NCI-H2081 treated with DMSO at 0.1 percent for 48 hours (cell line): ENCODE data around the gene BMP8A.

ENCODE experiments used
- DNase-seq: peaks from one replicate; lab custom pipeline; 2025; lab: John Stamatoyannopoulos, UW

Gene BMP8A

DNA sequence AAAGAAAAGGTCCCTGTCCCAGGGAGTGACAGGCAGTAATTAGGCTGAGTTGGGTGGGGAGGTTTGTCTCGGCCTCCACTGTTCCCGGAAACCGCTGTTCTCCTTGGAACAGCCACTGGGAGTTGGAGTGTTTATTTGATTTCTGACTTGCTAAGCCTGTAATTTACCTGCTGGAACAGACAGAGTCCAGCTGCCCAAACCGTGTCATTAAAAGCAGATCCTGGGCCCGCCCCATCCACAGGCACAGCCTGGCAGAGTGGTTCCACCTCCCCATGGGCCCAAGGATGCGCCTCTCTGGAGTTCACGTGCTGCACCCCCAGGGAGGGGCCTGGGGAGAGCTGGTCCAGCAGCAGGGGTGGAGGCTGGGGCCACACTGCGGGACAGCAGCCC, 35.7 kb downstream of the BMP8A start:
- peak; percentile 77 for DNase-seq

DNA sequence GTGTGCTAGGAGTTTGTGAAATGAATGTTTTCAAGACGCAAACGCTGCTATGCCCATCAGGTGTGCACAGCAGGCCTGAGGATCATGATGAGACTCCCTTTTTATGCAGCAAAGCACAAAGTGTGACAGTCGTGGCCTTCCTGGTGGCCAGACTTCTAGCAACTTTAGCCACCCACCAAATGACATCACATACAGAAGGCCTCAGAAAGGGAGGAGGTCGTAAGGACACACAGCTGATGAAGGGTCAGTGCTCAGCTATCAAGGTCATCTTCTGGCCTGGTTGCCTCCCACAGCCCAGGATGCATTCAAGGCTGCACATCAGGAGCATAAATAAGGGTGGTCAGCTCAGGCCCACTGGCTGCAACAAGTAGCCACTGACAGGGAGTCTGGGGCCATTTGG, 36.6 kb downstream of the BMP8A start:
- no peak for DNase-seq

- DNase-seq = no peak
These were observed 38.6 kb downstream of the BMP8A start for GRCh38 chr1:39529901-39530535.

DNA sequence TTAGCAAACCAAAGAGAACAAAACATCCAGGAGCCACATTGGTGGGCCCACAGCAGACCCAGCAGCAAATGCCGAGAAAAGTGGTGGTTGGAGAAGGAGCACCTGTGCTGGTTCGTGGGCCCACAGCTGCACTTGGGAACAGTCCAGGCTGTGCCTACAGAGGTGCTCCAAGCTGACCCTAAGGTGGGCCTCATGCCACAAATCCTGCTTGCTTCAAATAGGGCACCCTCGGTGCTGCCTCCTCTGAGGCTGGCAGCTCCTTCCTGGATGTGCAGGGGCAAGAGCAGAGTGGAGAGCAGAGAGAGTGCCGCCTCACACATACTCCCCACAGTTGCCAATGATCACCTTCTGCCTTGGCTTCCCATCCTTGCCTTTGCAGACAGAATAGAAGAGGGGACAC, 40.1 kb downstream of the BMP8A start:
- no peak for DNase-seq

DNA sequence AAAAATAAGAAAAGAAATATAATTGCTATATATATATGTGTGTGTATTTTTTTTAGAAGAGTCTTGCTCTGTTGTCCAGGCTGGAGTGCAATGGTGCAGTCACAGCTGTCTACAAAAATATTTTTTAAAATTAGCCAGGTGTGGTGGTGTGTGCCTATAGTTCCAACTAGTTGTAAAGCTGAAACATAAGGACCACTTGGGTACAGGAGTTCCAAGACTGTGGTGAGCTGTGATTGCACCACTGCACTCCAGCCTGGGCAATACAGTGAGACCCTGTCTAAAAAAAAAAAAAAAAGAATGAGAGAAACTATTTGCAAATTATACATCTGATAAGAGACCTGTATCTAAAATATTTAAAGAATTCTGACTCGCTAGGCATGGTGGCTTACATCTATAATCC, 42.0 kb downstream of the BMP8A start:
- no peak for DNase-seq

DNA sequence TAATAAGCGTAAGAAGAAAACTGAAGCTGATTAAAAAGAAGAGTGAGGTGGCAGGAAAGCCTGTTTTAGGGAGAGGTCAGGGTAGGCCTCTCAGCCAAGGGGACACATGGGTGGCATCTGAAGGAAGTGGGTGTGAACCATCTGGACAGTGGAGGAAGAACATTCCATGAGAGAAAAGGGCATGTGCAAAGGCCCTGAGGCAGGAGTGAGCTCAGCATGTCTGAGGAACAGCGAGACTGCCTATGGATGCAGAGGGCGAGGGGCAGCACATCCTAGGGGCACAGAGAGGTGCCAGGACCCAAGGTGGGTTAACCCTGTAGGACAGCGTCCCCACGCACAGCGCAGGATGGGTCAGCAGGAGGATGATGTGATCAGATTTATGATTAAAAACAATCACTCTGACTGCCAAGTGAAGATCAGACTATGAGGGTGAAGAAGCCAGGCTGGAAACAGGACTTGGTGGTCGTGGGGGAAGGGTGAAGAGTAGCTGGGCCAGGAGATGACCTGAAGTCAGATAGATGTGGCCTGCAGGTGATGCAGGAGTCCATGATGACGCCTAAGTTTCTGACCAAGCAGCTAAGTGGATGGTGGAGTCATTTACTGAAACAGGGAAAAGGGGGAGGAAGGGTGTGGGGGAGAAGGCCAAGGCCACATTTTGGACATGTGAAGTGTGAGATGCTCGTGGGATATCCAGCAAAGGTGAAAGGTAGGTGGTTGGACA, 47.3 kb downstream of the BMP8A start:
- DNase-seq = no peak

GRCh38 chr1:39539252-39539790, 47.9 kb downstream of the BMP8A start:
- peak; percentile 57 for DNase-seq

DNA sequence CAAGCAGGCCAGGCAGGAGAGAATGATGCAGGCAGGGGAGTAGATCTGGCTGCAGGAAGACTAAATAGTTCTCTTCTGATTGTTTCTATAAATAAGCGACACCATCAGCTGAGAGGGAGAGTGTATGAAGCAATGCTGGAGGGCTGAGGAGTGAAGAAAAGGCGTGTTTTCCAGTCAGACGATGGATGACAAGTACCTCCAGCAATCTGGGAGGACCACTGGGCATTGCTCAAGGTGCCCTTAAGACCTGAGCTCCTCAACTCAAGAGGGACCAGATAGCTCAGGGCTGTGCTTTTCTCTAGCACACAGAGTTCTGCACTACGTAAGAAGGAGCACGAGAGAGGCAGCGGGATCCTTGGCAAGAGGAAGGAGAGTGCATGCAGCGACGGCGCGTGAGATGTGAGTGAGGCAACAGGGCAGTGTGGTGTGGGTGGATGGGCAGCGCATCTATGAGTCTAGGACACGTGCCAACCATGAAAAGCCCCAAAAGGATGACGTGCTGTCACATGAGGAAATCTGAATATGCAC, 49.1 kb downstream of the BMP8A start:
- no peak for DNase-seq

DNA sequence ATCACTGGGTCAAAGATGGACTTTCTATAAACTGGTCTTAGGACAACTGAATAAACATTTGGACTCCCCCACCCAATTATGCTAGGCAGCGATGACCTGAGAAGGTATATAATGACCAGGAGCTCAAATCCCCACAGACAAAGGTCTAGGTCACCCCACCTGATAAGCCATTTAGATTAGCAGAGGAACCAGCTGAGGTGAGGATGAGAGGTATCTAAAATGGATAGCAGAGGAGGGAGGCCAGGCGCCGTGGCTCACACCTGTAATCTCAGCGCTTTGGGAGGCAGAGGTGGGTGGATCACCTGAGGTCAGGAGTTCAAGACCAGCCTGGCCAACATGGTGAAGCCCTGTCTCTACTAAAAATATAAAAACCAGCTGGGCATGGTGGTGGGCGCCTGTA, 51.5 kb downstream of the BMP8A start:
- no peak for DNase-seq

DNA sequence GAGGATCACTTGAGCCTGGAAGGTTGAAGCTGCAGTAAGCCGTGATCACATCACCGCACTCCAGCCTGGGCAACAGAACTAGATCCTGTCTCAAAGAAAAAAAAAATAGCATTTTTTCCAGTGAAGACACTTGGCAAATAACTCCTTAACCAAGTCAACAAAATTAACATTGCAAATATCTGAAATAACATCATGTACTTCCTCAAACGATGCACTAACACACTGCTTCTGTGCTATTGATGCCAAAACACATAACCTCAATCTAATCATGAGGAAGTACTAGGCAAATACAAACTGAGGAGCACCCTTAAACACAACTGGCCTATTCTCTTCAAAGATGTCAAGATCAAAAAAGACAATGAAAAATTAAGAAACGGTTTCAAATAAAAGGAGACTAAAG, 52.9 kb downstream of the BMP8A start:
- DNase-seq = no peak

GRCh38 chr1:39545531-39545930, 54.1 kb downstream of the BMP8A start:
- DNase-seq = no peak

DNA sequence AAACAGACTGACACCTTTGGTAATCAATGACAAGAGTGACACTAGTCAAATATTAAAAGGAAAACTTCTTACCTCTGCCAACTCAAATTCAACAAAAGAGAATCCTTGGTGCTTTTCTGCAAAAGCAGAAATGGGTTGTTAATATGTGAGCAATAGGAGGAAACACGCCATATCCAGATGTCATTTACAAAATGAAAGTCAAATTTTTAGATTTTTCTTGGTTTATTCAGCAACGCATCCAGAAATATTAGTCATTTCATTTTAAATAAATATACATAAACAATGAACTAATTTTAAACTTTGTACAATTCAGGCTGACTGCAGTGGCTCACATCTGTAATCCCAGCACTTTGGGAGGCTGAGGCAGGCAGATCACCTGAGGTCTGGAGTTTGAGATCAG, 62.8 kb downstream of the BMP8A start:
- no peak for DNase-seq

- no peak for DNase-seq
These were observed 69.8 kb downstream of the BMP8A start for GRCh38 chr1:39561279-39561678.

- no peak for DNase-seq
These were observed 71.5 kb downstream of the BMP8A start for GRCh38 chr1:39562886-39563285.

DNA sequence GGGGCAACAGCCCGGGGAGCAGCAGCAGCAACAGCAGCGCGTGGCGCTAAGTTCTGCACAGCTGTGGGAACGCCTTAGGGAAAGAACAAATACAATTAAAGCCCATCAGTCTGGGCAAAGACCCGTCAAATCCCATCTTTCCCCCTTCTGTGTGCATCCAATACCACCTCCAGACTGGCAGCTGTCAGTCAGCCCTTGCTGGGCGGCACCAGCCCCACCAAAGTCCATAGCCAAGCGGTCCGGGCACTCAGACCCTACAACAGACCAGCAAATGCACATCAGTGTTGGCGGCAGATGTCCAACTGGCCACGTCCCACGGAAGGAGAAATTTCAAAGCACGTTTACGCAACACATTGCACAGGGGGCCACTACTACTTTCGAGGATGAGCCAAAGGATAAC, 72.2 kb downstream of the BMP8A start:
- no peak for DNase-seq

DNA sequence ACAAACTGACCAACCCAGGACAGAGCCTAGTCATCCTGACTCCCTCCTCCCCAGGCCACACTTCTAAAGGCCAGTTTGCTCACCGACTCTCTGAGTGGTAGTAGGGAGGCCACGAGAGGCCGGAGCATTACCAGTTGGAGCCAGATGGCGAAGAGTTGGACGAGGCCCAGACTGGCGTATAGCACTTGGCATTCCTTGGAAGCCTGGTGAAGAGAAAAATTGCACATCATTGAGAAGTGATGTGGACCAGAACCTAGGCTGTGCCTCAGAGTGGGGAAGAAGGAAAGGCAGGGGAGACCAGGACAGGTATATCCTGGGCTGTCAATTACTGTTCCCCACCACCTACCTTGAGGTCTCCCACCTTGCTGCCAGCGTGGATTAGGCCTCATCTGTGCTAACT, 72.9 kb downstream of the BMP8A start:
- DNase-seq = no peak

GRCh38 chr1:39564941-39565340, 73.5 kb downstream of the BMP8A start:
- no peak for DNase-seq

- DNase-seq = no peak
These were observed 75.2 kb downstream of the BMP8A start for GRCh38 chr1:39566441-39567137.

GRCh38 chr1:39567302-39567701, 75.9 kb downstream of the BMP8A start:
- DNase-seq = no peak

- no peak for DNase-seq
These were observed 76.8 kb downstream of the BMP8A start for GRCh38 chr1:39568208-39568607.

- DNase-seq = no peak
These were observed 77.6 kb downstream of the BMP8A start for GRCh38 chr1:39569034-39569433.

DNA sequence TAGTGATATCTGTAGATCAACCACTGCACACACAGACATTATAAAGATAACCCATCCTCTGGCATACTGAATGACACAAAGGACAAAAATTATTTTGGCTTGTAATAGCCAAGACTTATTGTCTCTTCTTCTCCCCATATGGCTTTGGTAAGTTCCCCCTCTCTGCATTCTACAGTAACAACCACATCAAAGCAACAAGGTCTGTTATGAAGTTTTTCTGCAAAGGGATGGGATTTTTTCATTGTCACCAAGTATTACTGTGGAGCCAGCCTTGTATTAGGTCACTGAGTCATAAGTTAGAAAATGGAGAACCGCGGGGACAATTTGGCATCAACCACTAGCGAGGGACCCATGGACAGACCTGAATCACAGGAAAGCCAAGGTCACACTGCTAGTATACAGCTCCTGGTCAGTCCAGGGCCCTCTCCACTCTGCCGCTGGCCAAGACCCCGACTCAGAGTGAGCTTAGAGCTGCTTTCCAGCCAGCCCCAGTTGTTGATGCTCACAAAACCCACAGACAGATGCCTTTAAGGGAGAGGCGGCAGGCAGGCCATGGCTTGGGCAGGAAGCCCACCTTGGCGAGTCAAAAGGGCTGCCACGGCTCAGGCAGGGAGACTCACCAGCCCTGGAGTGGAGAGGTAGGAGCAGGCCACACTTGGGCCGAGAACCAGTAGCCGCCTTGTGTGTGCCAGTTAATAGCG, 79.2 kb downstream of the BMP8A start:
- DNase-seq = no peak
